Posterior cingulate gyrus (tissue), 11 donors: ENCODE data around the gene ANKEF1.

Experiments used
- DNase-seq, 10 donors: peaks; one replicate each; pipeline versions ENCODE4 v3.0.0 to v3.0.0-alpha.2; 2020 to 2021; ENCODE audit warnings: mixed read lengths in 3 of 10
- intact Hi-C: fragments of 100-400 bp; cut with DNase I; formaldehyde crosslinking; loops from one replicate; pipeline ENCODE4 v1.15.1; 2023

ANKEF1 gene

GRCh38 chr20:10034717-10035571 is at the start of gene ANKEF1:
Gene ANKEF1 (plus strand): TSS chr20:10034987. CDS start chr20:10038302, 3,315 bp downstream.
- peak; percentile 29 to 94 (median 53) for DNase-seq

GRCh38 chr20:9985281-9985680 is 49.5 kb upstream of the ANKEF1 start:
- intact Hi-C loops: no loop called here
- DNase-seq: no peak

More at GRCh38 chr20:10034717-10035571, at the start of gene ANKEF1:
- intact Hi-C loops: no loop called here

- intact Hi-C loops: no loop called here
- DNase-seq: no peak
These were observed 49.0 kb upstream of the ANKEF1 start for GRCh38 chr20:9985773-9986172.

- intact Hi-C loops: no loop called here
- DNase-seq: no peak
These were observed 45.6 kb upstream of the ANKEF1 start for GRCh38 chr20:9989066-9989724.

- intact Hi-C loops: no loop called here
- no peak for DNase-seq
These were observed 41.6 kb upstream of the ANKEF1 start for GRCh38 chr20:9993137-9993536.

GRCh38 chr20:9994676-9995075 is 40.1 kb upstream of the ANKEF1 start:
- intact Hi-C loops: no loop called here

GRCh38 chr20:9995510-9996272 is 39.1 kb upstream of the ANKEF1 start:
- no peak for DNase-seq
- intact Hi-C loops: no loop called here

More at GRCh38 chr20:9994676-9995075, 40.1 kb upstream of the ANKEF1 start:
- DNase-seq: no peak

GRCh38 chr20:9996944-9997343 is 37.8 kb upstream of the ANKEF1 start:
- DNase-seq: no peak
- intact Hi-C loops: no loop called here

- intact Hi-C loops: no loop called here
- DNase-seq: peak in 1 of 10 donors; percentile 7
These were observed 35.1 kb upstream of the ANKEF1 start for GRCh38 chr20:9999645-10000044.

GRCh38 chr20:10002866-10003265 is 31.9 kb upstream of the ANKEF1 start:
- intact Hi-C loops: no loop called here
- no peak for DNase-seq

- no peak for DNase-seq
- intact Hi-C loops: no loop called here
These were observed 29.9 kb upstream of the ANKEF1 start for GRCh38 chr20:10004900-10005299.

- DNase-seq: no peak
- intact Hi-C loops: no loop called here
These were observed 28.9 kb upstream of the ANKEF1 start for GRCh38 chr20:10005885-10006284.

GRCh38 chr20:10006447-10007090 is 28.2 kb upstream of the ANKEF1 start:
- DNase-seq: no peak
- intact Hi-C loops: no loop called here

GRCh38 chr20:10007158-10007557 is 27.6 kb upstream of the ANKEF1 start:
- intact Hi-C loops: no loop called here
- DNase-seq: no peak

- intact Hi-C loops: no loop called here
- no peak for DNase-seq
These were observed 27.0 kb upstream of the ANKEF1 start for GRCh38 chr20:10007747-10008146.

- no peak for DNase-seq
- intact Hi-C loops: no loop called here
These were observed 22.3 kb upstream of the ANKEF1 start for GRCh38 chr20:10012464-10012863.

- no peak for DNase-seq
- intact Hi-C loops: no loop called here
These were observed 20.4 kb upstream of the ANKEF1 start for GRCh38 chr20:10014431-10014830.

- DNase-seq: no peak
- intact Hi-C loops: no loop called here
These were observed 13.8 kb upstream of the ANKEF1 start for GRCh38 chr20:10020937-10021336.

GRCh38 chr20:10022625-10023024 is 12.2 kb upstream of the ANKEF1 start:
- intact Hi-C loops: no loop called here

GRCh38 chr20:10023911-10024310 is 10.9 kb upstream of the ANKEF1 start:
- intact Hi-C loops: no loop called here
- no peak for DNase-seq

More at GRCh38 chr20:10022625-10023024, 12.2 kb upstream of the ANKEF1 start:
- no peak for DNase-seq
